DND-41 (cell line): ENCODE data around the gene SLC38A8.

Experiments used
- ATAC-seq: fragments of 200-7000 bp; cut with Tn5 transposase; 3 replicates; pipeline ENCODE4 v1.9.1; 2021; ENCODE audit warnings: low read depth; ENCODE audit not compliant: insufficient read depth
- DNase-seq: peaks from one replicate; pipeline ENCODE4 v3.0.0-alpha.2; 2020
- H2AFZ ChIP-seq: 2 replicates; pipeline ENCODE4 v1.6.0; 2012; ENCODE audit warnings: low read depth, low read length
- H3K27ac ChIP-seq: 2 replicates; pipeline ENCODE4 v1.5.1; 2012; ENCODE audit warnings: low read length, inconsistent platforms
- H3K27me3 ChIP-seq: fragments of 200-600 bp; sonication (generic); 2 replicates; pipeline ENCODE4 v1.6.0; 2012; ENCODE audit warnings: low read length, mild to moderate bottlenecking, inconsistent platforms; ENCODE audit not compliant: insufficient read depth, poor library complexity
- H3K36me3 ChIP-seq: 2 replicates; pipeline ENCODE4 v1.5.1; 2012; ENCODE audit warnings: low read length, inconsistent platforms; ENCODE audit not compliant: insufficient read depth
- H3K4me1 ChIP-seq: 2 replicates; pipeline ENCODE4 v1.5.1; 2012; ENCODE audit warnings: mild to moderate bottlenecking, low read length; ENCODE audit not compliant: insufficient read depth
- H3K4me2 ChIP-seq: 2 replicates; pipeline ENCODE4 v1.6.0; 2012; ENCODE audit warnings: mild to moderate bottlenecking, moderate library complexity, low read length, inconsistent platforms; ENCODE audit not compliant: insufficient read depth
- H3K4me3 ChIP-seq, 2 experiments: fragments of 200-600 bp in 1 of 2; shearing (Covaris generic) in 1 of 2; 2 replicates each; pipeline ENCODE4 v1.5.1; 2012 to 2016; ENCODE audit warnings: inconsistent platforms in 2 of 2, low read length in 2 of 2, mild to moderate bottlenecking in 2 of 2, low read depth in 1 of 2, moderate library complexity in 1 of 2
- H3K79me2 ChIP-seq: 2 replicates; pipeline ENCODE4 v1.6.0; 2012; ENCODE audit warnings: low read length, inconsistent platforms; ENCODE audit not compliant: insufficient read depth
- H3K9ac ChIP-seq: 2 replicates; pipeline ENCODE4 v1.6.0; 2012; ENCODE audit warnings: low read depth, mild to moderate bottlenecking, inconsistent platforms, low read length, moderate library complexity
- H3K9me3 ChIP-seq: 2 replicates; pipeline ENCODE4 v1.5.1; 2012; ENCODE audit warnings: low read length, moderate library complexity, mild to moderate bottlenecking, inconsistent platforms; ENCODE audit not compliant: insufficient read depth, severe bottlenecking
- H4K20me1 ChIP-seq: 2 replicates; pipeline ENCODE4 v1.6.0; 2012; ENCODE audit warnings: low read length; ENCODE audit not compliant: insufficient read depth
- CTCF ChIP-seq: IDR thresholded peaks from 2 replicates; pipeline ENCODE4 v1.5.1; 2012; ENCODE audit warnings: borderline replicate concordance, low read length, moderate library complexity, mild to moderate bottlenecking; ENCODE audit not compliant: poor library complexity, severe bottlenecking; ENCODE audit errors: extremely low read depth
- EZH2 ChIP-seq: IDR thresholded peaks from 3 replicates; pipeline ENCODE4 v1.6.1; 2012; ENCODE audit warnings: borderline replicate concordance, low read depth, mild to moderate bottlenecking, moderate library complexity, low read length, inconsistent platforms; ENCODE audit not compliant: severe bottlenecking

The SLC38A8 gene

GRCh38 chr16:84065536-84066132, 23.0 kb upstream of the SLC38A8 start:
- Histone ChIP-seq H3K27me3 (no peaks in the 10 kb centered on the region), H3K4me3 (no peak overlapping the region), H2AFZ (no peak overlapping the region), H3K9me3 (no peaks in the 10 kb centered on the region), H3K4me1 (no peaks in the 10 kb centered on the region), H3K4me2 (no peak overlapping the region), H3K27ac (no peak overlapping the region), H3K36me3 (peaks cover 95% of the 10 kb centered on the region), H3K9ac (no peak overlapping the region), H4K20me1 (peaks cover 11% of the 10 kb centered on the region; the same call in 1 of the 2 replicates), H3K79me2 (no peaks in the 10 kb centered on the region)
- peak; percentile 71 for ATAC-seq
- no peak for TF ChIP-seq EZH2
- peak; percentile 86 for TF ChIP-seq CTCF
- peak; percentile 49 for DNase-seq

- H3K36me3 ChIP-seq: peaks cover 95% of the 10 kb centered on the region
- peaks cover 15% of the 10 kb centered on the region for H4K20me1 ChIP-seq
- H3K4me1 ChIP-seq: no peaks in the 10 kb centered on the region
- no peak for DNase-seq
- ATAC-seq: no peak
- TF ChIP-seq EZH2 (no peak), CTCF (no peak)
- no peak overlapping the region for H3K4me3 ChIP-seq
- H3K79me2 ChIP-seq: no peaks in the 10 kb centered on the region
- no peak overlapping the region for H3K27ac ChIP-seq
- no peak overlapping the region for H3K9ac ChIP-seq
- no peak overlapping the region for H3K4me2 ChIP-seq
- no peak overlapping the region for H2AFZ ChIP-seq
- no peaks in the 10 kb centered on the region for H3K9me3 ChIP-seq
- no peaks in the 10 kb centered on the region for H3K27me3 ChIP-seq
These were observed 21.4 kb upstream of the SLC38A8 start for GRCh38 chr16:84063980-84064379.

- H3K4me1 ChIP-seq: no peaks in the 10 kb centered on the region
- no peak overlapping the region for H3K4me3 ChIP-seq
- no peak overlapping the region for H3K27ac ChIP-seq
- H3K36me3 ChIP-seq: peaks cover 95% of the 10 kb centered on the region
- no peaks in the 10 kb centered on the region for H3K9me3 ChIP-seq
- no peaks in the 10 kb centered on the region for H3K27me3 ChIP-seq
- H3K9ac ChIP-seq: no peak overlapping the region
- H3K79me2 ChIP-seq: no peaks in the 10 kb centered on the region
- peaks cover 17% of the 10 kb centered on the region for H4K20me1 ChIP-seq
- DNase-seq (peak; percentile 64), ATAC-seq (peak; percentile 89)
- TF ChIP-seq EZH2 (no peak), CTCF (peak; percentile 85)
- no peak overlapping the region for H2AFZ ChIP-seq
- no peak overlapping the region for H3K4me2 ChIP-seq
These were observed 20.4 kb upstream of the SLC38A8 start for GRCh38 chr16:84062734-84063640.
